ENCODE measurements around the gene GLS. TPM values are rescaled to one million over a fixed set of nuclear protein-coding genes. Genes with fewer than 3 reads are reported as not detected.

Gene GLS
- total and polyA plus RNA-seq, 2 donors (not counting 3 experiments of a cell fraction or from before 2014, with no cell fraction given) = 49.0 to 183 TPM

DNA sequence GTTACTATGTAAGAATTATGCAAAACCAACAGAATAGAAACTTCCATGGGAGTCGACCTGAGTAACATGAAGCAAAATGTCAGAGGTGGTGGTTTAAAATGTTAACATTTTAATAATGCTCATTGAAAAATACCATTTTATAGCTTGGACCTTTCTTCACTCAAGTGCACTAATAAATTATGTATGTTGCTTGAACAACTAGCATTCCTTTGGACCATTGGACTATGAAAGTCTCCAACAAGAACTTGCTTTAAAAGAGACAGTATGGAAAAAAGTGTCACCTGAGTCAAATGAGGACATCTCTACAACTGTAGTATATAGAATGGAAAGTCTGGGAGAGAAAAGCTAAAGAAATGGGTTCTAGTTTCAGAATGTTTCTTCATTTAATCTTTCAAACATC is 51.9 kb downstream of the GLS start:
- peaks cover 10 to 23% of the 10 kb centered on the region in 2 experiments for H3K36me3 ChIP-seq (ENCODE audit: control insufficient read depth in 2 of 2, extremely low read depth in 1 of 2, insufficient read depth in 2 of 2, low read length in 2 of 2)
- H3K79me2 ChIP-seq (ENCODE audit: control insufficient read depth, insufficient read depth, low read length) = peaks cover 2% of the 10 kb centered on the region
- H4K20me1 ChIP-seq (replicated peaks; ENCODE audit: control insufficient read depth, extremely low read depth, insufficient read depth, low read length) = no peaks in the 10 kb centered on the region
- intact Hi-C loops (cut with micrococcal nuclease) (no loop called here), dilution Hi-C loops (cut with MboI; ENCODE audit: extremely low pct_ligation_motif_present, low sequenced_read_pairs) (no loop called here)
- ChIA-PET CTCF (interaction anchor here (1.3 kb wide), 1 partner anchor 35 kb away, joined by 4 read pairs; no protein-coding TSS in a partner anchor), POLR2A (no interaction called here)
- no peak overlapping the region for H3K27ac ChIP-seq (ENCODE audit: insufficient read depth, low read depth, low read length)
- TF ChIP-seq FOS (IDR thresholded peaks at IDR 0.05; ENCODE audit: borderline replicate concordance, insufficient read depth, low read length) = no peak
- no peak for TF ChIP-seq GATA2 (IDR thresholded peaks at IDR 0.05; ENCODE audit: insufficient read depth, insufficient read length, low read depth, low read length)
- TF ChIP-seq JUN (IDR thresholded peaks at IDR 0.05; ENCODE audit: borderline replicate concordance, insufficient read depth, insufficient read length, low read depth) = no peak
- TF ChIP-seq POLR2AphosphoS5 (IDR thresholded peaks at IDR 0.05; ENCODE audit: insufficient read depth, low read depth, low read length) = no peak
- TF ChIP-seq, protein P1, sequence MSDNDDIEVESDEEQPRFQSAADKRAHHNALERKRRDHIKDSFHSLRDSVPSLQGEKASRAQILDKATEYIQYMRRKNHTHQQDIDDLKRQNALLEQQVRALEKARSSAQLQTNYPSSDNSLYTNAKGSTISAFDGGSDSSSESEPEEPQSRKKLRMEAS (IDR thresholded peaks at IDR 0.05; ENCODE audit: insufficient read depth, insufficient read length) = no peak
- no peak for TF ChIP-seq MYC (IDR thresholded peaks at IDR 0.05; ENCODE audit: low read depth, low read length)
- TF ChIP-seq, protein P2, sequence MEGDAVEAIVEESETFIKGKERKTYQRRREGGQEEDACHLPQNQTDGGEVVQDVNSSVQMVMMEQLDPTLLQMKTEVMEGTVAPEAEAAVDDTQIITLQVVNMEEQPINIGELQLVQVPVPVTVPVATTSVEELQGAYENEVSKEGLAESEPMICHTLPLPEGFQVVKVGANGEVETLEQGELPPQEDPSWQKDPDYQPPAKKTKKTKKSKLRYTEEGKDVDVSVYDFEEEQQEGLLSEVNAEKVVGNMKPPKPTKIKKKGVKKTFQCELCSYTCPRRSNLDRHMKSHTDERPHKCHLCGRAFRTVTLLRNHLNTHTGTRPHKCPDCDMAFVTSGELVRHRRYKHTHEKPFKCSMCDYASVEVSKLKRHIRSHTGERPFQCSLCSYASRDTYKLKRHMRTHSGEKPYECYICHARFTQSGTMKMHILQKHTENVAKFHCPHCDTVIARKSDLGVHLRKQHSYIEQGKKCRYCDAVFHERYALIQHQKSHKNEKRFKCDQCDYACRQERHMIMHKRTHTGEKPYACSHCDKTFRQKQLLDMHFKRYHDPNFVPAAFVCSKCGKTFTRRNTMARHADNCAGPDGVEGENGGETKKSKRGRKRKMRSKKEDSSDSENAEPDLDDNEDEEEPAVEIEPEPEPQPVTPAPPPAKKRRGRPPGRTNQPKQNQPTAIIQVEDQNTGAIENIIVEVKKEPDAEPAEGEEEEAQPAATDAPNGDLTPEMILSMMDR (IDR thresholded peaks at IDR 0.05; ENCODE audit: extremely low read depth in 1 of 2, insufficient read depth in 1 of 2, low read depth in 1 of 2, low read length in 2 of 2) = no peak
- TF ChIP-seq EZH2 (IDR thresholded peaks at IDR 0.05; ENCODE audit: borderline replicate concordance, low read depth, low read length, severe bottlenecking) = no peak
- no peak for TF ChIP-seq POLR2A (IDR thresholded peaks at IDR 0.05; ENCODE audit: low read depth, low read length)
- no peak overlapping the region for H3K9ac ChIP-seq (replicated peaks; ENCODE audit: extremely low read depth, insufficient read depth, low read length)
- H3K4me1 ChIP-seq (ENCODE audit: control insufficient read depth, extremely low read depth, insufficient read depth, low read length) = no peaks in the 10 kb centered on the region
- H3K27me3 ChIP-seq (ENCODE audit: control insufficient read depth in 2 of 2, insufficient read depth in 2 of 2, low read length in 2 of 2) = no peaks in the 10 kb centered on the region
- no peak for FAIRE-seq
- no peak overlapping the region for H3K4me2 ChIP-seq (ENCODE audit: insufficient read depth, low read length)
- no TSS peak for BruUV-seq (replicated peaks)
- no peak overlapping the region for H2AFZ ChIP-seq (ENCODE audit: low read depth, low read length)
- H3K9me3 ChIP-seq (replicated peaks; ENCODE audit: control insufficient read depth, insufficient read depth, low read length) = no peaks in the 10 kb centered on the region
- no peaks in the 10 kb centered on the region for H3K9me1 ChIP-seq (replicated peaks; ENCODE audit: control insufficient read depth, extremely low read depth, insufficient read depth, low read length)
- no peak overlapping the region for H3K4me3 ChIP-seq (replicated peaks in 1 of 3; ENCODE audit: insufficient read depth in 1 of 3, low read depth in 1 of 3, low read length in 3 of 3)
- no peak for DNase-seq (ENCODE audit: low read depth, low spot score)

All from endothelial cell of umbilical vein (primary cell).